A673 (cell line): ENCODE measurements around the gene IL1RL1. TPM values are rescaled to one million over a fixed set of nuclear protein-coding genes. Genes with fewer than 3 reads are reported as not detected.

ENCODE experiments used
- BruUV-seq: library from RNA; stranded (reverse); fragments of 400-500 nt; replicated peaks from 2 replicates; lab custom pipeline; 2021; lab: Mats Ljungman, UMichigan
- CTCF ChIA-PET: fragments of 300-600 bp; sonication (Branson Sonifier 250); formaldehyde crosslinking; loops from one replicate; lab custom pipeline; 2022; ENCODE audit warnings: antibody characterized with exemption; lab: Charles Lee
- POLR2A ChIA-PET: fragments of 300-600 bp; sonication (Branson Sonifier 250); formaldehyde crosslinking; loops from one replicate; lab custom pipeline; 2022; ENCODE audit warnings: antibody characterized with exemption; ENCODE audit not compliant: low non-redundant PET; lab: Charles Lee
- DNase-seq: peaks from one replicate; pipeline ENCODE4 v3.0.0-alpha.2; 2015; ENCODE audit warnings: low spot score
- H3K27ac ChIP-seq: fragments of 200-600 bp; sonication (generic); 2 replicates; pipeline ENCODE4 v1.5.1; 2016; ENCODE audit warnings: mixed run types, low read depth, mild to moderate bottlenecking, mixed read lengths, antibody characterized with exemption, low read length; ENCODE audit not compliant: poor library complexity, severe bottlenecking
- H3K27me3 ChIP-seq: fragments of 200-600 bp; sonication (generic); replicated peaks from 2 replicates; pipeline ENCODE4 v1.6.1; 2017; ENCODE audit warnings: mixed run types, low read depth, mild to moderate bottlenecking, mixed read lengths, antibody characterized with exemption, low read length; ENCODE audit not compliant: insufficient read depth, poor library complexity
- H3K36me3 ChIP-seq: fragments of 200-600 bp; sonication (generic); 2 replicates; pipeline ENCODE4 v1.6.1; 2016; ENCODE audit warnings: mixed run types, mild to moderate bottlenecking, mixed read lengths, antibody characterized with exemption, low read length; ENCODE audit not compliant: insufficient read depth, poor library complexity, severe bottlenecking
- H3K4me1 ChIP-seq: fragments of 200-600 bp; sonication (generic); 2 replicates; pipeline ENCODE4 v1.6.1; 2017; ENCODE audit warnings: mixed run types, mild to moderate bottlenecking, mixed read lengths, antibody characterized with exemption, low read length; ENCODE audit not compliant: insufficient read depth, poor library complexity, severe bottlenecking
- H3K4me3 ChIP-seq: fragments of 200-600 bp; sonication (generic); 2 replicates; pipeline ENCODE4 v1.5.1; 2016; ENCODE audit warnings: low read depth, mixed run types, mild to moderate bottlenecking, mixed read lengths, low read length; ENCODE audit not compliant: poor library complexity, severe bottlenecking
- H3K9me3 ChIP-seq: fragments of 200-600 bp; sonication (generic); 2 replicates; pipeline ENCODE4 v1.6.1; 2016; ENCODE audit warnings: mixed run types, low read depth, mild to moderate bottlenecking, mixed read lengths, antibody characterized with exemption, low read length; ENCODE audit not compliant: poor library complexity, severe bottlenecking
- EZH2 ChIP-seq: fragments of 200-600 bp; sonication (generic); IDR thresholded peaks from 2 replicates; pipeline ENCODE4 v1.6.1; 2017; ENCODE audit warnings: borderline replicate concordance, low read depth, mild to moderate bottlenecking, mixed read lengths, antibody characterized with exemption, low read length; ENCODE audit not compliant: poor library complexity, severe bottlenecking
- intact Hi-C: fragments of 100-400 bp; cut with micrococcal nuclease; formaldehyde crosslinking; loops from one replicate; pipeline ENCODE4 v1.10.0; 2022; ENCODE audit not compliant: unreplicated experiment
- total RNA-seq: library from RNA; stranded (reverse); gene quantifications from 2 replicates; pipeline ENCODE4 v1.2.3, GENCODE V29; 2021
- TF ChIP-seq, protein P1 (sequence below): fragments of 300-800, 200-600 bp; sonication (generic); conservative IDR thresholded peaks from 2 replicates; pipeline ENCODE4 v1.5.1; 2017; ENCODE audit warnings: low read depth, mild to moderate bottlenecking, antibody characterized with exemption, low read length, moderate library complexity, mixed read lengths

IL1RL1 gene
- total RNA-seq, 1 experiment from 2014 or later, result not detected

DNA sequence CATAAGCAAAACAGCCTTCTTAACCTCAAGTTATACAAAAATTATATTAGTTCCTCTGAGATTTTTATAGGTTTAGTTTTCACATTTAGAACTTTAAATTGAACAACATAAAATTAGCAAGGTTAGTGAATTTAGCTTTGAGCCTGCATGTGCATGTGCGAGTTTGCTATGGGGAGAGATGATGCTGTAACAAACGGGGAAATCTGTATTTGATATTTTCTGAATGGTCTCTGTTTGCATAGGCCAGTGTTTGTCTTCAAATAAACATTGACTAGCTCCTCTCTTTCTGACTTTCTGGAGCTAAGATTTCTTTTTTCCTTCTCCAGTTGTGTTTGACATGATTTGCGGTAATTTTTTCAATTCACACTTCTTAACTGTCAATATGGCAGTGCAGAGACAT is 80.7 kb downstream of the IL1RL1 start:
- TF ChIP-seq, protein P1, sequence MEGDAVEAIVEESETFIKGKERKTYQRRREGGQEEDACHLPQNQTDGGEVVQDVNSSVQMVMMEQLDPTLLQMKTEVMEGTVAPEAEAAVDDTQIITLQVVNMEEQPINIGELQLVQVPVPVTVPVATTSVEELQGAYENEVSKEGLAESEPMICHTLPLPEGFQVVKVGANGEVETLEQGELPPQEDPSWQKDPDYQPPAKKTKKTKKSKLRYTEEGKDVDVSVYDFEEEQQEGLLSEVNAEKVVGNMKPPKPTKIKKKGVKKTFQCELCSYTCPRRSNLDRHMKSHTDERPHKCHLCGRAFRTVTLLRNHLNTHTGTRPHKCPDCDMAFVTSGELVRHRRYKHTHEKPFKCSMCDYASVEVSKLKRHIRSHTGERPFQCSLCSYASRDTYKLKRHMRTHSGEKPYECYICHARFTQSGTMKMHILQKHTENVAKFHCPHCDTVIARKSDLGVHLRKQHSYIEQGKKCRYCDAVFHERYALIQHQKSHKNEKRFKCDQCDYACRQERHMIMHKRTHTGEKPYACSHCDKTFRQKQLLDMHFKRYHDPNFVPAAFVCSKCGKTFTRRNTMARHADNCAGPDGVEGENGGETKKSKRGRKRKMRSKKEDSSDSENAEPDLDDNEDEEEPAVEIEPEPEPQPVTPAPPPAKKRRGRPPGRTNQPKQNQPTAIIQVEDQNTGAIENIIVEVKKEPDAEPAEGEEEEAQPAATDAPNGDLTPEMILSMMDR, result no peak
- TF ChIP-seq EZH2, result no peak
- H3K9me3 ChIP-seq, result no peaks in the 10 kb centered on the region
- no TSS peak for BruUV-seq
- DNase-seq, result no peak
- H3K27ac ChIP-seq, result no peak overlapping the region
- POLR2A ChIA-PET, result no interaction called here
- peaks cover 20% of the 10 kb centered on the region for H3K27me3 ChIP-seq
- CTCF ChIA-PET, result no interaction called here
- intact Hi-C loops, result no loop called here
- no peaks in the 10 kb centered on the region for H3K36me3 ChIP-seq
- H3K4me1 ChIP-seq, result no peaks in the 10 kb centered on the region
- no peak overlapping the region for H3K4me3 ChIP-seq

DNA sequence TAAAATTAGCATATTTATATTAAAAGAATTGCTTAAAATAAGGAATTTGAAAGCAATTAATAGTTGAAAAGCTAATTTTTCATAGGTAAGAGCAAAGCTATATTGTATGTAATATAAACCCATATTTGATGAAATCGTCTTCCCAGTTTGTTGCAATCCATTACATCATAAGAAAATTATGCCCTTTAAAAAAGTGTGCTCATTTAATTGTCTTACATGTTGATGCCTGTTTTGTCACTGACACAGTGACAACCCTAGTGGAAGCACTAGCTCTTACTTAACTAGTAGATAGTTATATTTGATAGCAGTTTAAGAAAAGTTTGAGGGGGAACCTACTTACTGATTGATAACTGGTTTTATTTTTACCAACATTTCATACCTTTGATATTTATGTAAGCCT is 81.6 kb downstream of the IL1RL1 start:
- no peak overlapping the region for H3K27ac ChIP-seq
- BruUV-seq, result no TSS peak
- ChIA-PET POLR2A (interaction anchor here (0.6 kb wide), 1 partner anchor 1104 kb away, joined by 3 read pairs; no protein-coding TSS in a partner anchor), CTCF (no interaction called here)
- no peaks in the 10 kb centered on the region for H3K4me1 ChIP-seq
- H3K9me3 ChIP-seq, result no peaks in the 10 kb centered on the region
- no peaks in the 10 kb centered on the region for H3K36me3 ChIP-seq
- no peak for DNase-seq
- TF ChIP-seq, protein P1, result no peak
- TF ChIP-seq EZH2, result no peak
- H3K27me3 ChIP-seq, result peaks cover 20% of the 10 kb centered on the region
- intact Hi-C loops, result no loop called here
- H3K4me3 ChIP-seq, result no peak overlapping the region

DNA sequence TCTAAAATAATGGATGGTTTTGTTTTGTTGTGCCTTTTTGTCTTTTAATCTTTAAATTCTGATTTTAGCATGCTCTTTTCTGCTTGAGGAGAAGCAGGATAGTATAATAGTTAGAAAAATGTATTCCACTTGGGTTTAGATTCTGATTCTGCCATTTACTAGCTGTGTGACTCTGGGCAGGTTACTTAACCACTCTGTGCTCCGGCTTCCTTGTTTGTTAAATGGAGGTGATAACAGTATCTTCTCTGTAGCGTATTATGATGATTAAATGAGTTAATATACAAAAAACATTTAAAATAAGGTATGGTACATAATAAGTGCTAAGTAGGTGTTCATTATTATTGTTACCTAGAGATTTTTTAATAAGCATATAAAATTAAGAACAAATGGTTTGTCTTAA is 84.6 kb downstream of the IL1RL1 start:
- intact Hi-C loops, result no loop called here
- Histone ChIP-seq H3K36me3 (no peaks in the 10 kb centered on the region), H3K9me3 (no peaks in the 10 kb centered on the region), H3K4me3 (no peak overlapping the region), H3K27me3 (peaks cover 20% of the 10 kb centered on the region), H3K4me1 (no peaks in the 10 kb centered on the region), H3K27ac (no peak overlapping the region)
- no peak for DNase-seq
- ChIA-PET POLR2A (no interaction called here), CTCF (no interaction called here)
- BruUV-seq, result no TSS peak
- TF ChIP-seq, protein P1, result no peak
- no peak for TF ChIP-seq EZH2
